Sigmoid colon (tissue), 4 donors: ENCODE measurements around the gene TCTN3.

Experiments used
- EP300 ChIP-seq, 4 donors: sonication (generic); formaldehyde crosslinking; IDR thresholded peaks; one replicate each; pipeline ENCODE4 v1.6.1; 2017; ENCODE audit warnings: antibody characterized with exemption in 4 of 4
- POLR2A ChIP-seq, 2 donors: fragments of 450-650 bp; IDR thresholded peaks; one replicate each; pipeline ENCODE4 v1.6.1; 2016; ENCODE audit warnings: antibody characterized with exemption in 2 of 2, mild to moderate bottlenecking in 2 of 2, moderate library complexity in 2 of 2
- TF ChIP-seq, protein P1 (sequence below), 4 experiments: fragments of 450-650 bp in 3 of 4; fragments of 200-600 bp in 1 of 4; IDR thresholded peaks; one replicate each; pipeline ENCODE4 v1.5.1; 2016 to 2019; ENCODE audit warnings: antibody characterized with exemption in 4 of 4, mild to moderate bottlenecking in 3 of 4, moderate library complexity in 2 of 4

DNA sequence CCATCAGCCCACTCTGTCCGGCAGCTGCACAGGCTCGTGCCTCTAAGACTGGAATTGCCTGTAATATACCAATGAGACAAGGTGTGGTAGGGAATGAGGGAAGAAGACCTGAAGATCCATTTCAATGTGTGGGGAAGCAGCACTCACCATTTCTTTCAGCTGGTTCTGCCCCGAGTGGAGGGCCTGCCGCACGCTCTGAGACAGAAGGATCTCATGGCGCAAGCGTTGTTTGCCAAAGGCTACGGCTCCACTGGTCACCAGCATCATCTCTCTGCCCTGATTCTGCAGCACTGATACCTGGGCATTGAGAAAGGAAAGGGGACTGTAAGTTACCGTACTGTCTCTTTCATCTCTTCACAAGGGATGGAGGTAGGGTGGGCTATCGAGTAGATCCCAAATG lies 56.6 kb downstream of the TCTN3 start:
- TF ChIP-seq POLR2A (IDR thresholded peaks at IDR 0.05) (no peak), EP300 (IDR thresholded peaks at IDR 0.05) (no peak)
- TF ChIP-seq, protein P1, sequence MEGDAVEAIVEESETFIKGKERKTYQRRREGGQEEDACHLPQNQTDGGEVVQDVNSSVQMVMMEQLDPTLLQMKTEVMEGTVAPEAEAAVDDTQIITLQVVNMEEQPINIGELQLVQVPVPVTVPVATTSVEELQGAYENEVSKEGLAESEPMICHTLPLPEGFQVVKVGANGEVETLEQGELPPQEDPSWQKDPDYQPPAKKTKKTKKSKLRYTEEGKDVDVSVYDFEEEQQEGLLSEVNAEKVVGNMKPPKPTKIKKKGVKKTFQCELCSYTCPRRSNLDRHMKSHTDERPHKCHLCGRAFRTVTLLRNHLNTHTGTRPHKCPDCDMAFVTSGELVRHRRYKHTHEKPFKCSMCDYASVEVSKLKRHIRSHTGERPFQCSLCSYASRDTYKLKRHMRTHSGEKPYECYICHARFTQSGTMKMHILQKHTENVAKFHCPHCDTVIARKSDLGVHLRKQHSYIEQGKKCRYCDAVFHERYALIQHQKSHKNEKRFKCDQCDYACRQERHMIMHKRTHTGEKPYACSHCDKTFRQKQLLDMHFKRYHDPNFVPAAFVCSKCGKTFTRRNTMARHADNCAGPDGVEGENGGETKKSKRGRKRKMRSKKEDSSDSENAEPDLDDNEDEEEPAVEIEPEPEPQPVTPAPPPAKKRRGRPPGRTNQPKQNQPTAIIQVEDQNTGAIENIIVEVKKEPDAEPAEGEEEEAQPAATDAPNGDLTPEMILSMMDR (IDR thresholded peaks at IDR 0.05) = no peak
